Activated CD4-positive, alpha-beta T cell treated with anti-CD3 and anti-CD28 coated beads, Interleukin-2, amount 10 ng/mL, durations not matched to agents 7 days and 5 days (primary cell): ENCODE measurements around the gene MED14. TPM values are rescaled to one million over a fixed set of nuclear protein-coding genes. Genes with fewer than 3 reads are reported as not detected.

Experiments used
- CTCF ChIA-PET: fragments of 350-600 bp; sonication (Branson Sonifier 250); formaldehyde crosslinking; loops from one replicate; lab custom pipeline; 2021; ENCODE audit warnings: antibody characterized with exemption; lab: Charles Lee
- POLR2A ChIA-PET: fragments of 350-600 bp; sonication (Branson Sonifier 250); formaldehyde crosslinking; loops from one replicate; lab custom pipeline; 2021; ENCODE audit warnings: antibody characterized with exemption; lab: Charles Lee
- DNase-seq: peaks from one replicate; pipeline ENCODE4 v3.0.0-alpha.2; 2020
- H3K27ac Mint-ChIP-seq: one replicate; pipeline ENCODE4 v1.8.0; 2021; ENCODE audit warnings: mild to moderate bottlenecking, moderate library complexity, mixed read lengths
- H3K27me3 Mint-ChIP-seq: one replicate; pipeline ENCODE4 v1.8.0; 2021; ENCODE audit warnings: mixed read lengths
- H3K36me3 Mint-ChIP-seq: one replicate; pipeline ENCODE4 v1.8.0; 2021; ENCODE audit warnings: low read depth, mixed read lengths
- H3K4me1 Mint-ChIP-seq: one replicate; pipeline ENCODE4 v1.8.0; 2021; ENCODE audit warnings: mixed read lengths
- H3K4me3 Mint-ChIP-seq: one replicate; pipeline ENCODE4 v1.8.0; 2021; ENCODE audit warnings: mild to moderate bottlenecking, moderate library complexity, mixed read lengths
- H3K9me3 Mint-ChIP-seq: one replicate; pipeline ENCODE4 v1.8.0; 2021; ENCODE audit warnings: mixed read lengths
- total RNA-seq, 2 experiments: library from RNA; stranded (reverse); gene quantifications; one replicate each; pipeline ENCODE4 v1.2.3, GENCODE V29; 2021

Gene MED14
- total RNA-seq, 2 experiments from 2014 or later = 41.7 to 55.8 TPM

DNA sequence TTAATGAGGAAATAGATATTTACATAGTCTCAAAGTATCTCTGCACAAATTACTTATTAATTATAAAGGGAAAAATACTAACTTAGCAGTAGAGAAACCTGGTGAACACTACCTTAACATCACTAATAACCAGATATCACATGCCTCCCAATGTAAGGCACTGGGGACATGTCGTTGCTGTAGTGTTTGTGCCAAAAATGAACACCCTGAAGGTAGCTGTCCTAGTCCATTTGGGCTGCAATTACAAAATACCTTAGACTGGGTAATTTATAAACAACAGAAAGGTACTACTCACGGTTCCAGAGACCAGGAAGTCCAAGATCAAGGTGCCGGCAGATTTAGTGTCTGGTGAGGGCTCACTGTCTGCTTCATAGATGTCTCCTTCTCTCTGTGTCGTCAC lies 122.8 kb downstream of the MED14 start:
- no peak overlapping the region for H3K4me3 Mint-ChIP-seq
- no peak for DNase-seq
- CTCF ChIA-PET = interaction anchor here (0.6 kb wide), 1 partner anchor 182 kb away, joined by 3 read pairs; no protein-coding TSS in a partner anchor
- H3K4me1 Mint-ChIP-seq = no peaks in the 10 kb centered on the region
- POLR2A ChIA-PET = no interaction called here
- H3K27me3 Mint-ChIP-seq = no peaks in the 10 kb centered on the region
- no peaks in the 10 kb centered on the region for H3K36me3 Mint-ChIP-seq
- no peak overlapping the region for H3K27ac Mint-ChIP-seq
- H3K9me3 Mint-ChIP-seq = no peaks in the 10 kb centered on the region

GRCh38 chrX:40607381-40607780 lies 128.0 kb downstream of the MED14 start:
- peaks cover 4% of the 10 kb centered on the region for H3K36me3 Mint-ChIP-seq
- CTCF ChIA-PET = no interaction called here
- no peak overlapping the region for H3K27ac Mint-ChIP-seq
- H3K9me3 Mint-ChIP-seq = no peaks in the 10 kb centered on the region
- no peak overlapping the region for H3K4me3 Mint-ChIP-seq
- no peak for DNase-seq
- H3K4me1 Mint-ChIP-seq = no peaks in the 10 kb centered on the region
- H3K27me3 Mint-ChIP-seq = no peaks in the 10 kb centered on the region
- POLR2A ChIA-PET = interaction anchor here (0.6 kb wide), 1 partner anchor 31 kb away, joined by 4 read pairs; no protein-coding TSS in a partner anchor

GRCh38 chrX:40603446-40603845 lies 131.9 kb downstream of the MED14 start:
- no peak overlapping the region for H3K4me3 Mint-ChIP-seq
- CTCF ChIA-PET = no interaction called here
- DNase-seq = no peak
- no peaks in the 10 kb centered on the region for H3K27me3 Mint-ChIP-seq
- H3K36me3 Mint-ChIP-seq = peaks cover 20% of the 10 kb centered on the region
- H3K4me1 Mint-ChIP-seq = no peaks in the 10 kb centered on the region
- H3K9me3 Mint-ChIP-seq = no peaks in the 10 kb centered on the region
- POLR2A ChIA-PET = no interaction called here
- H3K27ac Mint-ChIP-seq = no peak overlapping the region

Other genes starting within 250 kb of the MED14 start
- gene ATP6AP2, start 154.6 kb downstream of the MED14 start, total RNA-seq = 10 to 100 TPM; 72.3 to 76.5 TPM
- gene MPC1L, start 112.1 kb downstream of the MED14 start, total RNA-seq = not detected
- 10 to 100 TPM; 19.5 to 19.8 TPM for gene CXorf38, start 88.0 kb downstream of the MED14 start, total RNA-seq